ENCODE results near the gene MESD.

MESD gene
- total RNA-seq, result 23.2 to 74.6 reads per million in 2 donors

- peak; percentile 99 for DNase-seq
Observed at GRCh38 chr15:80989518-80990478, at the start of gene MESD. TSS of gene MESD (minus strand) at chr15:80989819. CDS start at chr15:80989791, 28 bp downstream.

- DNase-seq, result no peak
Observed at GRCh38 chr15:81038975-81039607, 49.5 kb upstream of the MESD start.

- no peak for DNase-seq
Observed at GRCh38 chr15:81037952-81038743, 48.5 kb upstream of the MESD start.

- DNase-seq, result no peak
Observed at GRCh38 chr15:81033508-81033907, 43.9 kb upstream of the MESD start.

- no peak for DNase-seq
Observed at GRCh38 chr15:81032818-81033217, 43.2 kb upstream of the MESD start.

GRCh38 chr15:81032355-81032754 lies 42.7 kb upstream of the MESD start:
- DNase-seq, result no peak

GRCh38 chr15:81031203-81031602 lies 41.6 kb upstream of the MESD start:
- no peak for DNase-seq

- no peak for DNase-seq
Observed at GRCh38 chr15:81030301-81030750, 40.7 kb upstream of the MESD start.

- no peak for DNase-seq
Observed at GRCh38 chr15:81029414-81030300, 40.0 kb upstream of the MESD start.

- DNase-seq, result no peak
Observed at GRCh38 chr15:81026836-81027599, 37.4 kb upstream of the MESD start.

- DNase-seq, result no peak
Observed at GRCh38 chr15:81025721-81026370, 36.2 kb upstream of the MESD start.

GRCh38 chr15:81024936-81025335 lies 35.3 kb upstream of the MESD start:
- DNase-seq, result no peak

GRCh38 chr15:81024265-81024872 lies 34.8 kb upstream of the MESD start:
- DNase-seq, result no peak

GRCh38 chr15:81023483-81024264 lies 34.1 kb upstream of the MESD start:
- DNase-seq, result no peak

- no peak for DNase-seq
Observed at GRCh38 chr15:81021321-81021720, 31.7 kb upstream of the MESD start.

GRCh38 chr15:81018197-81018596 lies 28.6 kb upstream of the MESD start:
- no peak for DNase-seq

GRCh38 chr15:81016489-81017068 lies 27.0 kb upstream of the MESD start:
- DNase-seq, result no peak

- no peak for DNase-seq
Observed at GRCh38 chr15:81015621-81016488, 26.2 kb upstream of the MESD start.
